ENCODE results near the gene LTBP1. TPM values are rescaled to one million over a fixed set of nuclear protein-coding genes. Genes with fewer than 3 reads are reported as not detected.

Gene LTBP1
- total and polyA plus RNA-seq, 10 of the 15 experiments (the other 5 are each of a cell fraction or from before 2014, with no cell fraction given), result 0.01 to 0.28 (median 0.12) TPM; not detected in 2

DNA sequence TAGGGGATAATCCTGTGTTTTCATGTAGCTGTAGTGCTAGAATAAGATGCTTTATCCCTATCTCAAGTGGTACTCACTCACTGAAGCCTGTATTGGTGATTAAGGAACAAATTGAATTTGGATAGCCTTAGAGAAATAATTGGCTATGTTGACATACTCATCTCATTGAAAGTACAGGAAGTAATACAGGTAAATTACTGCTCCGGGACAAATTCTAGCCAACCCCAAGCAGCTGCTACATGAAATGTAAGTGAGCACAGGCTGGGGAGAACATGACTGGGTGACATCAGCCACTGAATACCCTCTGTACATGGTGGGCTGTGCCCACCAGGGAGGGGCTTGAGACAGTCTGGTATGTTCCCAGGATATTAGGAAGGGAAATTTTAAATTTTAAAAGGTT, 341.3 kb downstream of the LTBP1 start:
- ATAC-seq (no peak), DNase-seq (ENCODE audit: low read depth, low spot score) (no peak), FAIRE-seq (no peak)
- no peak overlapping the region for H3K9ac ChIP-seq (ENCODE audit: control insufficient read depth, insufficient read depth, low read length)
- no peaks in the 10 kb centered on the region; a peak in 2 of 4 replicates for H3K27me3 ChIP-seq (replicated peaks in 1 of 2; ENCODE audit: control insufficient read depth in 2 of 2, insufficient read depth in 2 of 2, low read length in 1 of 2)
- BruUV-seq (replicated peaks), result no TSS peak
- CTCF ChIA-PET, result no interaction called here
- no peaks in the 10 kb centered on the region for H3K79me2 ChIP-seq (ENCODE audit: control insufficient read depth, insufficient read depth, low read length)
- WGBS (ENCODE audit: insufficient coverage, insufficient replicate concordance, low lambda C conversion rate, missing lambda C conversion rate), result 100% methylated on average over 1 of the region's 1 CpG
- RAD21 ChIA-PET (ENCODE audit: unreplicated experiment), result no interaction called here
- no peaks in the 10 kb centered on the region for H3K36me3 ChIP-seq (ENCODE audit: control insufficient read depth in 2 of 2, insufficient read depth in 2 of 2, low read length in 1 of 2)
- no peak overlapping the region for H3K4me3 ChIP-seq
- H3K9me3 ChIP-seq (replicated peaks; ENCODE audit: control insufficient read depth, insufficient read depth, low read length), result no peaks in the 10 kb centered on the region
- TF ChIP-seq, protein P1, sequence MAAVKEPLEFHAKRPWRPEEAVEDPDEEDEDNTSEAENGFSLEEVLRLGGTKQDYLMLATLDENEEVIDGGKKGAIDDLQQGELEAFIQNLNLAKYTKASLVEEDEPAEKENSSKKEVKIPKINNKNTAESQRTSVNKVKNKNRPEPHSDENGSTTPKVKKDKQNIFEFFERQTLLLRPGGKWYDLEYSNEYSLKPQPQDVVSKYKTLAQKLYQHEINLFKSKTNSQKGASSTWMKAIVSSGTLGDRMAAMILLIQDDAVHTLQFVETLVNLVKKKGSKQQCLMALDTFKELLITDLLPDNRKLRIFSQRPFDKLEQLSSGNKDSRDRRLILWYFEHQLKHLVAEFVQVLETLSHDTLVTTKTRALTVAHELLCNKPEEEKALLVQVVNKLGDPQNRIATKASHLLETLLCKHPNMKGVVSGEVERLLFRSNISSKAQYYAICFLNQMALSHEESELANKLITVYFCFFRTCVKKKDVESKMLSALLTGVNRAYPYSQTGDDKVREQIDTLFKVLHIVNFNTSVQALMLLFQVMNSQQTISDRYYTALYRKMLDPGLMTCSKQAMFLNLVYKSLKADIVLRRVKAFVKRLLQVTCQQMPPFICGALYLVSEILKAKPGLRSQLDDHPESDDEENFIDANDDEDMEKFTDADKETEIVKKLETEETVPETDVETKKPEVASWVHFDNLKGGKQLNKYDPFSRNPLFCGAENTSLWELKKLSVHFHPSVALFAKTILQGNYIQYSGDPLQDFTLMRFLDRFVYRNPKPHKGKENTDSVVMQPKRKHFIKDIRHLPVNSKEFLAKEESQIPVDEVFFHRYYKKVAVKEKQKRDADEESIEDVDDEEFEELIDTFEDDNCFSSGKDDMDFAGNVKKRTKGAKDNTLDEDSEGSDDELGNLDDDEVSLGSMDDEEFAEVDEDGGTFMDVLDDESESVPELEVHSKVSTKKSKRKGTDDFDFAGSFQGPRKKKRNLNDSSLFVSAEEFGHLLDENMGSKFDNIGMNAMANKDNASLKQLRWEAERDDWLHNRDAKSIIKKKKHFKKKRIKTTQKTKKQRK (IDR thresholded peaks at IDR 0.05; ENCODE audit: low read depth, low read length), result no peak
- no peak for TF ChIP-seq RUNX3 (IDR thresholded peaks at IDR 0.05; ENCODE audit: low read length)
- no peak for TF ChIP-seq POLR2AphosphoS5 (IDR thresholded peaks at IDR 0.05; ENCODE audit: low read length)
- TF ChIP-seq, protein P2, sequence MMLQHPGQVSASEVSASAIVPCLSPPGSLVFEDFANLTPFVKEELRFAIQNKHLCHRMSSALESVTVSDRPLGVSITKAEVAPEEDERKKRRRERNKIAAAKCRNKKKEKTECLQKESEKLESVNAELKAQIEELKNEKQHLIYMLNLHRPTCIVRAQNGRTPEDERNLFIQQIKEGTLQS (IDR thresholded peaks at IDR 0.05; ENCODE audit: borderline replicate concordance, extremely low read depth, low read depth, low read length), result no peak
- TF ChIP-seq CREM (IDR thresholded peaks at IDR 0.05; ENCODE audit: low read depth), result no peak
- TF ChIP-seq PAX5 (IDR thresholded peaks at IDR 0.05; ENCODE audit: borderline replicate concordance, low read depth, low read length), result no peak
- TF ChIP-seq BHLHE40 (IDR thresholded peaks at IDR 0.05; ENCODE audit: borderline replicate concordance in 1 of 2, low read depth in 2 of 2, low read length in 1 of 2), result no peak
- no peak for TF ChIP-seq NFYB (IDR thresholded peaks at IDR 0.05; ENCODE audit: insufficient read depth, low read depth, low read length)
- TF ChIP-seq ZNF274 (IDR thresholded peaks at IDR 0.05; ENCODE audit: insufficient read depth, insufficient read length), result no peak
- no peak for TF ChIP-seq CHD2 (IDR thresholded peaks at IDR 0.05; ENCODE audit: borderline replicate concordance, low read depth, low read length)
- TF ChIP-seq, protein P3, sequence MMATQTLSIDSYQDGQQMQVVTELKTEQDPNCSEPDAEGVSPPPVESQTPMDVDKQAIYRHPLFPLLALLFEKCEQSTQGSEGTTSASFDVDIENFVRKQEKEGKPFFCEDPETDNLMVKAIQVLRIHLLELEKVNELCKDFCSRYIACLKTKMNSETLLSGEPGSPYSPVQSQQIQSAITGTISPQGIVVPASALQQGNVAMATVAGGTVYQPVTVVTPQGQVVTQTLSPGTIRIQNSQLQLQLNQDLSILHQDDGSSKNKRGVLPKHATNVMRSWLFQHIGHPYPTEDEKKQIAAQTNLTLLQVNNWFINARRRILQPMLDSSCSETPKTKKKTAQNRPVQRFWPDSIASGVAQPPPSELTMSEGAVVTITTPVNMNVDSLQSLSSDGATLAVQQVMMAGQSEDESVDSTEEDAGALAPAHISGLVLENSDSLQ (IDR thresholded peaks at IDR 0.05), result no peak
- TF ChIP-seq, protein P4, sequence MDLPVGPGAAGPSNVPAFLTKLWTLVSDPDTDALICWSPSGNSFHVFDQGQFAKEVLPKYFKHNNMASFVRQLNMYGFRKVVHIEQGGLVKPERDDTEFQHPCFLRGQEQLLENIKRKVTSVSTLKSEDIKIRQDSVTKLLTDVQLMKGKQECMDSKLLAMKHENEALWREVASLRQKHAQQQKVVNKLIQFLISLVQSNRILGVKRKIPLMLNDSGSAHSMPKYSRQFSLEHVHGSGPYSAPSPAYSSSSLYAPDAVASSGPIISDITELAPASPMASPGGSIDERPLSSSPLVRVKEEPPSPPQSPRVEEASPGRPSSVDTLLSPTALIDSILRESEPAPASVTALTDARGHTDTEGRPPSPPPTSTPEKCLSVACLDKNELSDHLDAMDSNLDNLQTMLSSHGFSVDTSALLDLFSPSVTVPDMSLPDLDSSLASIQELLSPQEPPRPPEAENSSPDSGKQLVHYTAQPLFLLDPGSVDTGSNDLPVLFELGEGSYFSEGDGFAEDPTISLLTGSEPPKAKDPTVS (IDR thresholded peaks at IDR 0.05; ENCODE audit: low read depth, low read length), result no peak
- no peak for TF ChIP-seq SUPT20H (IDR thresholded peaks at IDR 0.05; ENCODE audit: borderline replicate concordance, control insufficient read depth, low read depth, low read length)
- no peak for TF ChIP-seq HDAC2 (IDR thresholded peaks at IDR 0.05)
- no peak overlapping the region for H3K27ac ChIP-seq (ENCODE audit: control insufficient read depth, insufficient read depth)
- H3K4me1 ChIP-seq (ENCODE audit: control insufficient read depth, insufficient read depth, low read length), result no peaks in the 10 kb centered on the region
- no peaks in the 10 kb centered on the region; the same call in 1 of the 2 replicates for H4K20me1 ChIP-seq (ENCODE audit: control insufficient read depth, insufficient read depth)
- SMC1A ChIA-PET (ENCODE audit: uncharacterized antibody, unreplicated experiment), result no interaction called here
- intact Hi-C loops (cut with micrococcal nuclease; ENCODE audit: unreplicated experiment), result no loop called here
- no peak overlapping the region for H2AFZ ChIP-seq (ENCODE audit: control insufficient read depth, low read depth, low read length)
- no peak overlapping the region for H3K4me2 ChIP-seq (ENCODE audit: control insufficient read depth, insufficient read depth)
- in situ Hi-C loops (cut with MboI), result no loop called here
- POLR2A ChIA-PET, result no interaction called here

Data from GM12878 (cell line).